H1 (cell line): ENCODE data around the gene SLC1A7. TPM values are rescaled to one million over a fixed set of nuclear protein-coding genes. Genes with fewer than 3 reads are reported as not detected.

Experiments
- RNF2 ChIP-seq: fragments of 200-900, 300-1000 bp; sonication (generic); IDR thresholded peaks from 2 replicates; pipeline ENCODE4 v1.7.1; 2016; ENCODE audit warnings: borderline replicate concordance, low read depth, mild to moderate bottlenecking, antibody characterized with exemption, low read length; ENCODE audit not compliant: poor library complexity, severe bottlenecking; ENCODE audit errors: missing control alignments
- polyA plus RNA-seq, 7 experiments: library from polyadenylated mRNA; depleted of rRNA in 3 of 7; stranded (reverse) in 5 of 7; unstranded in 2 of 7; fragments of >200 nt in 5 of 7; fragments of 200-250 nt in 2 of 7; gene quantifications; 1 replicate in 5 of 7; 2 replicates in 1 of 7; 4 replicates in 1 of 7; pipeline versions ENCODE4 v1.2.1 to v1.2.3, GENCODE V29; 2011 to 2013; ENCODE audit warnings: missing spikeins in 2 of 7, mixed read lengths in 2 of 7
- total RNA-seq: library from RNA; stranded (reverse); fragmentation: NEBNext Ultra II Directional; extraction: Animal tissue kit (Norgen Biotek cat#: 25700); gene quantifications from 2 replicates; pipeline ENCODE4 v1.2.1, GENCODE V29; 2021
- TF ChIP-seq, protein P1 (sequence below), 3 experiments: IDR thresholded peaks; 1 replicate in 2 of 3; 2 replicates in 1 of 3; pipeline versions ENCODE4 v1.5.1 to v1.6.1; 2011; ENCODE audit warnings: low read length in 3 of 3, mild to moderate bottlenecking in 3 of 3, inconsistent platforms in 2 of 3, low read depth in 1 of 3, moderate library complexity in 1 of 3; ENCODE audit not compliant: insufficient read depth in 1 of 3; ENCODE audit errors: control extremely low read depth in 1 of 3
- TF ChIP-seq, protein P2 (sequence below): IDR thresholded peaks from 2 replicates; pipeline ENCODE4 v1.6.1; 2012; ENCODE audit warnings: inconsistent platforms

Gene SLC1A7
- total and polyA plus RNA-seq, 2 of the 8 experiments (the other 6 are each of a cell fraction or from before 2014, with no cell fraction given) = not detected

DNA sequence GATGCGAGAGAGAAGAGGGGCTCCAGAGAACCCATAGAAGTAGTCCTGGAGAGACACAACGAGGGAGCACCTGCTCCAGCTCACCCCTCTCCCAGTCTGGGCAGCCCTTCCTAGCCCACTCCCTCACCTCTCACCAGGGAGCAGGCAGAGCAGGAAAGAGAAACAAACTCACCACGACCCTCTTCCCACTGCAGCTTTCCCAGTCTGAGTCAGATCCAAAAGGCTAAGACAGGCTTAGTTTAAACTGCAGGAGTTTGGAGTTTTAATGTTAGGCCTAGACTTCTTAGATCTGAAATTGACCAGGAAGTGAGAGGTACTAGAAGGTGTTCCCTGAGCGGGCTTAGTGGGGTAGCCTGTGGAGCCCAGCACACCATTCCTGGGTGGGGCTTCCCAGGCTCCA, 29.6 kb downstream of the SLC1A7 start (continued):
- TF ChIP-seq RNF2 = no peak
- TF ChIP-seq, protein P1, sequence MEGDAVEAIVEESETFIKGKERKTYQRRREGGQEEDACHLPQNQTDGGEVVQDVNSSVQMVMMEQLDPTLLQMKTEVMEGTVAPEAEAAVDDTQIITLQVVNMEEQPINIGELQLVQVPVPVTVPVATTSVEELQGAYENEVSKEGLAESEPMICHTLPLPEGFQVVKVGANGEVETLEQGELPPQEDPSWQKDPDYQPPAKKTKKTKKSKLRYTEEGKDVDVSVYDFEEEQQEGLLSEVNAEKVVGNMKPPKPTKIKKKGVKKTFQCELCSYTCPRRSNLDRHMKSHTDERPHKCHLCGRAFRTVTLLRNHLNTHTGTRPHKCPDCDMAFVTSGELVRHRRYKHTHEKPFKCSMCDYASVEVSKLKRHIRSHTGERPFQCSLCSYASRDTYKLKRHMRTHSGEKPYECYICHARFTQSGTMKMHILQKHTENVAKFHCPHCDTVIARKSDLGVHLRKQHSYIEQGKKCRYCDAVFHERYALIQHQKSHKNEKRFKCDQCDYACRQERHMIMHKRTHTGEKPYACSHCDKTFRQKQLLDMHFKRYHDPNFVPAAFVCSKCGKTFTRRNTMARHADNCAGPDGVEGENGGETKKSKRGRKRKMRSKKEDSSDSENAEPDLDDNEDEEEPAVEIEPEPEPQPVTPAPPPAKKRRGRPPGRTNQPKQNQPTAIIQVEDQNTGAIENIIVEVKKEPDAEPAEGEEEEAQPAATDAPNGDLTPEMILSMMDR (IDR thresholded peaks at IDR 0.05; ENCODE audit: control extremely low read depth in 1 of 3, insufficient read depth in 1 of 3, low read depth in 1 of 3, low read length in 3 of 3) = no peak
- TF ChIP-seq, protein P2, sequence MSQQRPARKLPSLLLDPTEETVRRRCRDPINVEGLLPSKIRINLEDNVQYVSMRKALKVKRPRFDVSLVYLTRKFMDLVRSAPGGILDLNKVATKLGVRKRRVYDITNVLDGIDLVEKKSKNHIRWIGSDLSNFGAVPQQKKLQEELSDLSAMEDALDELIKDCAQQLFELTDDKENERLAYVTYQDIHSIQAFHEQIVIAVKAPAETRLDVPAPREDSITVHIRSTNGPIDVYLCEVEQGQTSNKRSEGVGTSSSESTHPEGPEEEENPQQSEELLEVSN = no peak
- TF ChIP-seq, all 59 proteins: peak for 0
